ENCODE measurements around the gene GAB1. TPM values are rescaled to one million over a fixed set of nuclear protein-coding genes. Genes with fewer than 3 reads are reported as not detected.
A peak's percentile ranks its signal among the peaks of the same experiment; 100 is the strongest.

GAB1 gene
- total RNA-seq, 1 donor from 2014 or later: 32.6 TPM

- Mint-ChIP-seq H3K36me3 (ENCODE audit: unreplicated experiment) (peaks cover 2% of the 10 kb centered on the region), H3K4me1 (ENCODE audit: unreplicated experiment) (peaks cover 61% of the 10 kb centered on the region), H3K4me3 (ENCODE audit: unreplicated experiment) (no peak overlapping the region), H3K27me3 (ENCODE audit: unreplicated experiment) (no peaks in the 10 kb centered on the region), H3K9me3 (ENCODE audit: unreplicated experiment) (no peaks in the 10 kb centered on the region), H3K27ac (ENCODE audit: unreplicated experiment) (peak overlapping the region; percentile 29)
- no peak for DNase-seq (ENCODE audit: extremely low spot score, unreplicated experiment)
- TF ChIP-seq, protein P1, sequence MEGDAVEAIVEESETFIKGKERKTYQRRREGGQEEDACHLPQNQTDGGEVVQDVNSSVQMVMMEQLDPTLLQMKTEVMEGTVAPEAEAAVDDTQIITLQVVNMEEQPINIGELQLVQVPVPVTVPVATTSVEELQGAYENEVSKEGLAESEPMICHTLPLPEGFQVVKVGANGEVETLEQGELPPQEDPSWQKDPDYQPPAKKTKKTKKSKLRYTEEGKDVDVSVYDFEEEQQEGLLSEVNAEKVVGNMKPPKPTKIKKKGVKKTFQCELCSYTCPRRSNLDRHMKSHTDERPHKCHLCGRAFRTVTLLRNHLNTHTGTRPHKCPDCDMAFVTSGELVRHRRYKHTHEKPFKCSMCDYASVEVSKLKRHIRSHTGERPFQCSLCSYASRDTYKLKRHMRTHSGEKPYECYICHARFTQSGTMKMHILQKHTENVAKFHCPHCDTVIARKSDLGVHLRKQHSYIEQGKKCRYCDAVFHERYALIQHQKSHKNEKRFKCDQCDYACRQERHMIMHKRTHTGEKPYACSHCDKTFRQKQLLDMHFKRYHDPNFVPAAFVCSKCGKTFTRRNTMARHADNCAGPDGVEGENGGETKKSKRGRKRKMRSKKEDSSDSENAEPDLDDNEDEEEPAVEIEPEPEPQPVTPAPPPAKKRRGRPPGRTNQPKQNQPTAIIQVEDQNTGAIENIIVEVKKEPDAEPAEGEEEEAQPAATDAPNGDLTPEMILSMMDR (IDR thresholded peaks at IDR 0.05): no peak
Measured at GRCh38 chr4:143352720-143353119, 16.0 kb downstream of the GAB1 start.

GRCh38 chr4:143353797-143354196 is 17.1 kb downstream of the GAB1 start:
- Mint-ChIP-seq H3K27ac (ENCODE audit: unreplicated experiment) (peak overlapping the region; percentile 40), H3K27me3 (ENCODE audit: unreplicated experiment) (no peaks in the 10 kb centered on the region), H3K36me3 (ENCODE audit: unreplicated experiment) (peaks cover 2% of the 10 kb centered on the region), H3K4me1 (ENCODE audit: unreplicated experiment) (peaks cover 64% of the 10 kb centered on the region), H3K4me3 (ENCODE audit: unreplicated experiment) (no peak overlapping the region), H3K9me3 (ENCODE audit: unreplicated experiment) (no peaks in the 10 kb centered on the region)
- TF ChIP-seq, protein P1 (IDR thresholded peaks at IDR 0.05): no peak
- DNase-seq (ENCODE audit: extremely low spot score, unreplicated experiment): no peak

GRCh38 chr4:143354990-143355389 is 18.3 kb downstream of the GAB1 start:
- H3K4me3 Mint-ChIP-seq (ENCODE audit: unreplicated experiment): no peak overlapping the region
- no peaks in the 10 kb centered on the region for H3K27me3 Mint-ChIP-seq (ENCODE audit: unreplicated experiment)
- H3K27ac Mint-ChIP-seq (ENCODE audit: unreplicated experiment): no peak overlapping the region

GRCh38 chr4:143355540-143356217 is 19.0 kb downstream of the GAB1 start:
- TF ChIP-seq, protein P1 (IDR thresholded peaks at IDR 0.05): no peak
- Mint-ChIP-seq H3K4me1 (ENCODE audit: unreplicated experiment) (peaks cover 83% of the 10 kb centered on the region), H3K27ac (ENCODE audit: unreplicated experiment) (peak overlapping the region; percentile 61), H3K9me3 (ENCODE audit: unreplicated experiment) (no peaks in the 10 kb centered on the region), H3K27me3 (ENCODE audit: unreplicated experiment) (no peaks in the 10 kb centered on the region), H3K36me3 (ENCODE audit: unreplicated experiment) (peaks cover 2% of the 10 kb centered on the region), H3K4me3 (ENCODE audit: unreplicated experiment) (no peak overlapping the region)
- DNase-seq (ENCODE audit: extremely low spot score, unreplicated experiment): no peak

More at GRCh38 chr4:143354990-143355389, 18.3 kb downstream of the GAB1 start:
- H3K9me3 Mint-ChIP-seq (ENCODE audit: unreplicated experiment): no peaks in the 10 kb centered on the region
- DNase-seq (ENCODE audit: extremely low spot score, unreplicated experiment): no peak
- TF ChIP-seq, protein P1 (IDR thresholded peaks at IDR 0.05): no peak
- peaks cover 2% of the 10 kb centered on the region for H3K36me3 Mint-ChIP-seq (ENCODE audit: unreplicated experiment)
- H3K4me1 Mint-ChIP-seq (ENCODE audit: unreplicated experiment): peaks cover 76% of the 10 kb centered on the region

DNA sequence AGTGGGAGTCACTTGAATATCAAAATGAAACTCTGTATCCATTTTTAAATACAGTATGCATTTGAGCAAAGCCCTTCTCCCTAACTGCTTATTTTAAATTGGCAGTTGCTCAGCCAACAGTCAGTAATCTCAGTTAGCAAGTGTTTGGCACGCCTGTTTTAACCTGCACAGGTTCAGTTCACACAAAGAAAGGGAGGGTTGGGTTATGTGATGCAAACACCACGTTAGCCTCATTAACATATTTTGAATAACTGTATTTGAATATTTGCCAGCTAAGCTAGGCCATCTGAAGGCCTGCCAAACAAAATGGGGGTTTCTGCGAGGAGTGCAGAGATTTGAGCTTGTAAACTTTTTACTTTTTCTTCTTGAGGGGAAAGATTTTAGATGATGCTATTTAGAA is 19.8 kb downstream of the GAB1 start:
- peaks cover 89% of the 10 kb centered on the region for H3K4me1 Mint-ChIP-seq (ENCODE audit: unreplicated experiment)
- no peak overlapping the region for H3K27ac Mint-ChIP-seq (ENCODE audit: unreplicated experiment)

More for the DNA sequence above, 19.8 kb downstream of the GAB1 start:
- no peaks in the 10 kb centered on the region for H3K27me3 Mint-ChIP-seq (ENCODE audit: unreplicated experiment)
- H3K4me3 Mint-ChIP-seq (ENCODE audit: unreplicated experiment): no peak overlapping the region
- H3K36me3 Mint-ChIP-seq (ENCODE audit: unreplicated experiment): no peaks in the 10 kb centered on the region
- TF ChIP-seq, protein P1 (IDR thresholded peaks at IDR 0.05): no peak
- no peaks in the 10 kb centered on the region for H3K9me3 Mint-ChIP-seq (ENCODE audit: unreplicated experiment)
- no peak for DNase-seq (ENCODE audit: extremely low spot score, unreplicated experiment)

All from osteocyte (in vitro differentiated cells).